D721Med (cell line): ENCODE data around the gene UBAC2.

Source experiments
- DNase-seq: peaks from one replicate; pipeline ENCODE4 v3.0.0; 2011; ENCODE audit warnings: low spot score; ENCODE audit not compliant: insufficient read length
- FAIRE-seq: peaks from 2 replicates; lab custom pipeline; 2011; peaks lifted over from hg19 to GRCh38; lab: Jason Lieb, UNC
- TF ChIP-seq, protein P1 (sequence below): IDR thresholded peaks from 2 replicates; pipeline ENCODE4 v1.5.1; 2012; ENCODE audit warnings: mild to moderate bottlenecking, control low read depth; ENCODE audit not compliant: insufficient read depth; ENCODE audit errors: missing control alignments

UBAC2 gene

DNA sequence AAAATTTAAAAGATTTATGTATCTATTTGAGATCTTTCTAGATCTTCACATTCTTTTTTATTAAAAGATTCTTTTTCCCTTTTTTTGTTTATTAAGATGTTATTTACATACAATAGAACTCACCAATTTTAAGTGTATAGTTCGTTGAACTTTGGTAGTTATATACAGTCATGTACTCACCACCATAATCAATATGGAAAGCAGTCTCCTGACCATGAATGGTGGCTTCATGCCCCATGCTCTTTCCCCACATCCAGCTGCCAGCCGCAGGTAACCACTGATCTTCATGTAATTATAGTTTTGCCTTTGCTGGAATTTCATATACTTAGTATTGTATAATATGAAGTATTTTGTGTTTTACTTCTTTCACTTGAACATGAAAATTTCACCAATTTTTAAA lies 127.1 kb downstream of the UBAC2 start:
- no peak for FAIRE-seq
- DNase-seq: no peak
- TF ChIP-seq, protein P1, sequence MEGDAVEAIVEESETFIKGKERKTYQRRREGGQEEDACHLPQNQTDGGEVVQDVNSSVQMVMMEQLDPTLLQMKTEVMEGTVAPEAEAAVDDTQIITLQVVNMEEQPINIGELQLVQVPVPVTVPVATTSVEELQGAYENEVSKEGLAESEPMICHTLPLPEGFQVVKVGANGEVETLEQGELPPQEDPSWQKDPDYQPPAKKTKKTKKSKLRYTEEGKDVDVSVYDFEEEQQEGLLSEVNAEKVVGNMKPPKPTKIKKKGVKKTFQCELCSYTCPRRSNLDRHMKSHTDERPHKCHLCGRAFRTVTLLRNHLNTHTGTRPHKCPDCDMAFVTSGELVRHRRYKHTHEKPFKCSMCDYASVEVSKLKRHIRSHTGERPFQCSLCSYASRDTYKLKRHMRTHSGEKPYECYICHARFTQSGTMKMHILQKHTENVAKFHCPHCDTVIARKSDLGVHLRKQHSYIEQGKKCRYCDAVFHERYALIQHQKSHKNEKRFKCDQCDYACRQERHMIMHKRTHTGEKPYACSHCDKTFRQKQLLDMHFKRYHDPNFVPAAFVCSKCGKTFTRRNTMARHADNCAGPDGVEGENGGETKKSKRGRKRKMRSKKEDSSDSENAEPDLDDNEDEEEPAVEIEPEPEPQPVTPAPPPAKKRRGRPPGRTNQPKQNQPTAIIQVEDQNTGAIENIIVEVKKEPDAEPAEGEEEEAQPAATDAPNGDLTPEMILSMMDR: no peak

DNA sequence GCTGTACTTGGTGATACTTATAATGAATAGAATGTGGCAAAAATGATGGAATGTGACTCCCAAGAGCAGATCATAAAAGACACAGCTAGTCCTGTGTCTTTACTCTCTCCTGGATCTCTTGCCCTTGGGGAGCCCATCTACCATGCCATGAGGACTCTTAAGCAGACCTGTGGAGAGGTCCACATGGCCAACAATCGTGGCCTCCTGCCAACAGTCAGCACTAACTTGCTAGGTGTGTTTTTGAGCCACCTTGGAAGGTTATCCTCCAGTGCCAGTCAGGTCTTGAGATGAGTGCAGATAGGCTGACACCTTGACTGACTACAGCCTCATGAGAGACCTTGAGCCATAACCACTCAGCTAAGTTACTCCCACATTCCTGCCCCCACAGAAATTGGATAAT lies 128.8 kb downstream of the UBAC2 start:
- TF ChIP-seq, protein P1: no peak
- FAIRE-seq (no peak), DNase-seq (no peak)

DNA sequence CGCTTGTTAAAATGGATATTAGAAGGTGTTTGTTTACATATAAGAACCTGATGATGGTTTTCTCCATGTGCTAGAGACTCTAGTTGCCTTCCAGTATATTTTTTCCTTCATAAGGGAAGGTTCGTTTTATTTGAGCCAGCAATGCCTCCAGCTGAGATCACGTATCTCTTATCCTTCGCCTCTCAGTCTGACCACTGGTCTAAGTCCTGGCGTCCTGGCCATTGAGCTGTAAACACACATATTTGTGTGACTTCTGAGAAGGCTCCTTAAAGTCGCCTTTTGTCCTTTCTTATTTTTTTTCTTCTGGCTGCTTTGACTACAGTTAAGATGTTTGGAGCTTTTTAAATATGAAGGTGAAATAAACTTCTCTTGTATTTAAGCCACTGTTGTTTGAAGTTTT lies 130.3 kb downstream of the UBAC2 start:
- DNase-seq: no peak
- TF ChIP-seq, protein P1: no peak
- no peak for FAIRE-seq

DNA sequence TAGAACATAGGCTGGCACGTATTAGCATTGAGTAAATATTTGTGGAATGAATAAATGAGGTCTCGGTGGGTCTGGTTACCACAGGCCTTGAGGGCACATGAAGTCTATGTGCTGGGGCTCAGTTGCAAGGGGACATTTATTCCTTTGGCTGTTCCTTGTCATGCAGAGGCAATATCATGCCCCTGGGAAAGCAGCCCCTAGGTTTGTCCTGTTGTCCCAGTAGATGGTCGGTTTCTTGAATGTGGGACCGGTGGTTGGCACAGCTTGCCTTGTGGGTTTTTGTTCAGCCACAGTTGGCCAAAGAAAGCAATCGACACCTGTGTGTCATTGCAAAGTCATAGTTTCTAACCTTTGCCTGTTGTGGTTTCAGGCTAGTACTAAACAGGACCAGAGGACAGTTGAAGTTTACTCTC lies 131.2 kb downstream of the UBAC2 start:
- DNase-seq (no peak), FAIRE-seq (no peak)

DNA sequence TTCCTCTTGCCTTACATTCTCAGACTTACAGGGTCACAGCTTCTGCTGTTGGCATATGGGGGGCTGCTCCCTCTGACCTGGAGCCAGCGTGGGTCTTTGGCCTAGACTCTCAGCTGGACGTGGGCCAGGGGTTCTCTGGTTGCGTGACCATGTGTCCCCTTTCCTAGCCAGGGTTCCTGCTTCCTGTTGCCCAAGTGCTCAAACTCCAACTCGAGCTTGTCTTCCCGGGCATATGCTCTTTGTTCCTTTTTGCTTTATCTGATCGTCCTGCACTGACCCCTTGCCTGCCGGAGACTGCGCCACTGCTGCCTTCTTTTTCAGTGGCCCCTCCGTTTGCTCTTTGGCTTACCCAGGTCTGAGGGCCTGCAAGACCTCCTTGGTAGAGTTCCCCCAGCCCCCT lies 131.8 kb downstream of the UBAC2 start:
- TF ChIP-seq, protein P1: no peak
- FAIRE-seq (no peak), DNase-seq (no peak)

More for the DNA sequence above, 131.2 kb downstream of the UBAC2 start:
- TF ChIP-seq, protein P1: no peak

DNA sequence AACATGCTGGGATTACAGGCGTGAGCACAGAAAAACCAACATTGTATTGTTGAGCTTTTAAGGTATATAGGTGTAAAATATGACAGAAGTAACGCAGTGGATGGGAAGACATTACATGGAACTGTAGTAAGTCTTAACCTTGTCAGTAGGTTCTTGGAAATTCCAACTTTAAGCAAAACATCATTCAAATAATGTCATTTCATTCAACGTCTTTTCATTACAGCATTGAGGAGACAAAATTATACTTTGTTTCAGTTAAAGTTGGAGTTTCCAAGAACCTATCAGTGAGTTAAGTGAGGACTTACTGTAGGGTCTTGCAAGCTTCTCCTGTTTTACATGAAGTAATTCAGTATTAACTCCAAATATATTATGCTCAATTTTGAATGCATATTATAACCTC lies 133.6 kb downstream of the UBAC2 start:
- FAIRE-seq (no peak), DNase-seq (no peak)
- TF ChIP-seq, protein P1: no peak

DNA sequence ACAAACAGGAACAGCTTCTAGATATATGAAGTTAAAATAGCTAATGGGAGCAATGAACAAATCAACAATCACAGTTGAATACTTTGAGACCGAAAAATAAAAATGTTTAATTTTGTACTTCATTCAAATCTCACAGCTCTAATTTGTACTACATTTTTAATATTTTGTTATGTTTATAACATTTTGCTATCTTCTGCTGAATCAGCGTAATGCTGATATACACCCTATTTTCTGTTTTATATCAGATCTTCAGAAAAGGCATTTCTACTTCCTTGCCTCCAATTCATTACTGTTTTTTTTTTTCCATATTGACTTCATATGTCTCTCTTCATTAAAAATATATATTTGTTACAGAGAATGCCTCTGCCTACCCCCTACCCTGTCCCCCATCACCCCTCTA lies 134.4 kb downstream of the UBAC2 start:
- DNase-seq (no peak), FAIRE-seq (no peak)
- TF ChIP-seq, protein P1: no peak
